ENCODE results near the gene EXOC3.
A peak's percentile ranks its signal among the peaks of the same experiment; 100 is the strongest.
"Not testable (repeated sequence)": the region's sequence is repeated elsewhere in the genome, so short reads cannot be mapped to it uniquely, and the experiment has no call there.

The EXOC3 gene

GRCh38 chr5:472656-473550 lies 29.9 kb downstream of the EXOC3 start:
- peak overlapping the region; percentile 60 to 83 for H3K9ac ChIP-seq (ENCODE audit: low read depth in 1 of 2, low read length in 2 of 2)
- H3K9me3 ChIP-seq (ENCODE audit: control insufficient read depth in 2 of 2, low read length in 2 of 2), result no peaks in the 10 kb centered on the region
- H3K4me3 ChIP-seq (ENCODE audit: low read length in 2 of 2), result peak overlapping the region; percentile 73 to 79
- H3K27me3 ChIP-seq (ENCODE audit: control insufficient read depth in 2 of 2, insufficient read depth in 2 of 2, low read length in 2 of 2), result peaks cover 20 to 23% of the 10 kb centered on the region in 2 donors
- peaks cover 0 to 14% of the 10 kb centered on the region in 2 donors for H3K36me3 ChIP-seq (ENCODE audit: control insufficient read depth in 2 of 2, insufficient read depth in 2 of 2, low read length in 2 of 2)
- peak overlapping the region in 1 of 2 donors; percentile 58 for H3K27ac ChIP-seq (ENCODE audit: low read depth in 2 of 2, low read length in 2 of 2)
- H3K4me1 ChIP-seq (ENCODE audit: control insufficient read depth in 2 of 2, insufficient read depth in 2 of 2, low read length in 2 of 2), result peaks cover 16 to 24% of the 10 kb centered on the region in 2 donors

- no peaks in the 10 kb centered on the region for H3K9me3 ChIP-seq (ENCODE audit: control insufficient read depth in 2 of 2, low read length in 2 of 2)
- peak overlapping the region in 1 of 2 donors; percentile 58 for H3K27ac ChIP-seq (ENCODE audit: low read depth in 2 of 2, low read length in 2 of 2)
- peak overlapping the region; percentile 69 to 76 for H3K4me3 ChIP-seq (ENCODE audit: low read length in 2 of 2)
- H3K27me3 ChIP-seq (ENCODE audit: control insufficient read depth in 2 of 2, insufficient read depth in 2 of 2, low read length in 2 of 2), result peaks cover 24 to 27% of the 10 kb centered on the region in 2 donors
- peak overlapping the region; percentile 52 to 76 for H3K9ac ChIP-seq (ENCODE audit: low read depth in 1 of 2, low read length in 2 of 2)
- peaks cover 0 to 14% of the 10 kb centered on the region in 2 donors for H3K36me3 ChIP-seq (ENCODE audit: control insufficient read depth in 2 of 2, insufficient read depth in 2 of 2, low read length in 2 of 2)
- peaks cover 16 to 24% of the 10 kb centered on the region in 2 donors for H3K4me1 ChIP-seq (ENCODE audit: control insufficient read depth in 2 of 2, insufficient read depth in 2 of 2, low read length in 2 of 2)
These were observed 30.7 kb downstream of the EXOC3 start for GRCh38 chr5:473551-474192.

- Histone ChIP-seq H3K27me3 (ENCODE audit: control insufficient read depth in 2 of 2, insufficient read depth in 2 of 2, low read length in 2 of 2) (peaks cover 24 to 27% of the 10 kb centered on the region in 2 donors), H3K4me1 (ENCODE audit: control insufficient read depth in 2 of 2, insufficient read depth in 2 of 2, low read length in 2 of 2) (peaks cover 16 to 24% of the 10 kb centered on the region in 2 donors), H3K36me3 (ENCODE audit: control insufficient read depth in 2 of 2, insufficient read depth in 2 of 2, low read length in 2 of 2) (peaks cover 0 to 14% of the 10 kb centered on the region in 2 donors), H3K4me3 (ENCODE audit: low read length in 2 of 2) (peak overlapping the region; percentile 69 to 76)
- not testable (repeated sequence) for H3K9ac ChIP-seq (ENCODE audit: low read depth in 1 of 2, low read length in 2 of 2); H3K27ac ChIP-seq (ENCODE audit: low read depth in 2 of 2, low read length in 2 of 2); H3K9me3 ChIP-seq (ENCODE audit: control insufficient read depth in 2 of 2, low read length in 2 of 2)
These were observed 31.4 kb downstream of the EXOC3 start for GRCh38 chr5:474232-474839.

- H3K4me3 ChIP-seq (ENCODE audit: low read length in 2 of 2), result peak overlapping the region; percentile 7 to 40
- H3K27me3 ChIP-seq (ENCODE audit: control insufficient read depth in 2 of 2, insufficient read depth in 2 of 2, low read length in 2 of 2), result peaks cover 24 to 31% of the 10 kb centered on the region in 2 donors
- no peak overlapping the region for H3K27ac ChIP-seq (ENCODE audit: low read depth in 2 of 2, low read length in 2 of 2)
- H3K9me3 ChIP-seq (ENCODE audit: control insufficient read depth in 2 of 2, low read length in 2 of 2), result no peaks in the 10 kb centered on the region
- H3K4me1 ChIP-seq (ENCODE audit: control insufficient read depth in 2 of 2, insufficient read depth in 2 of 2, low read length in 2 of 2), result peaks cover 16 to 24% of the 10 kb centered on the region in 2 donors
- H3K36me3 ChIP-seq (ENCODE audit: control insufficient read depth in 2 of 2, insufficient read depth in 2 of 2, low read length in 2 of 2), result peaks cover 0 to 11% of the 10 kb centered on the region in 2 donors
- H3K9ac ChIP-seq (ENCODE audit: low read depth in 1 of 2, low read length in 2 of 2), result no peak overlapping the region
These were observed 32.1 kb downstream of the EXOC3 start for GRCh38 chr5:474840-475661.

GRCh38 chr5:475704-476101 lies 32.7 kb downstream of the EXOC3 start:
- Histone ChIP-seq H3K4me3 (ENCODE audit: low read length in 2 of 2) (no peak overlapping the region), H3K9ac (ENCODE audit: low read depth in 1 of 2, low read length in 2 of 2) (no peak overlapping the region), H3K9me3 (ENCODE audit: control insufficient read depth in 2 of 2, low read length in 2 of 2) (no peaks in the 10 kb centered on the region), H3K27me3 (ENCODE audit: control insufficient read depth in 2 of 2, insufficient read depth in 2 of 2, low read length in 2 of 2) (peaks cover 29 to 31% of the 10 kb centered on the region in 2 donors), H3K36me3 (ENCODE audit: control insufficient read depth in 2 of 2, insufficient read depth in 2 of 2, low read length in 2 of 2) (peaks cover 0 to 7% of the 10 kb centered on the region in 2 donors), H3K4me1 (ENCODE audit: control insufficient read depth in 2 of 2, insufficient read depth in 2 of 2, low read length in 2 of 2) (peaks cover 16 to 24% of the 10 kb centered on the region in 2 donors), H3K27ac (ENCODE audit: low read depth in 2 of 2, low read length in 2 of 2) (no peak overlapping the region)

GRCh38 chr5:476102-476813 lies 33.3 kb downstream of the EXOC3 start:
- Histone ChIP-seq H3K27me3 (ENCODE audit: control insufficient read depth in 2 of 2, insufficient read depth in 2 of 2, low read length in 2 of 2) (peaks cover 29 to 31% of the 10 kb centered on the region in 2 donors), H3K4me1 (ENCODE audit: control insufficient read depth in 2 of 2, insufficient read depth in 2 of 2, low read length in 2 of 2) (peaks cover 11 to 22% of the 10 kb centered on the region in 2 donors), H3K9me3 (ENCODE audit: control insufficient read depth in 2 of 2, low read length in 2 of 2) (no peaks in the 10 kb centered on the region), H3K4me3 (ENCODE audit: low read length in 2 of 2) (no peak overlapping the region), H3K9ac (ENCODE audit: low read depth in 1 of 2, low read length in 2 of 2) (no peak overlapping the region), H3K36me3 (ENCODE audit: control insufficient read depth in 2 of 2, insufficient read depth in 2 of 2, low read length in 2 of 2) (peaks cover 0 to 4% of the 10 kb centered on the region in 2 donors), H3K27ac (ENCODE audit: low read depth in 2 of 2, low read length in 2 of 2) (no peak overlapping the region)

- Histone ChIP-seq H3K27ac (ENCODE audit: low read depth in 2 of 2, low read length in 2 of 2) (no peak overlapping the region), H3K27me3 (ENCODE audit: control insufficient read depth in 2 of 2, insufficient read depth in 2 of 2, low read length in 2 of 2) (peaks cover 29 to 31% of the 10 kb centered on the region in 2 donors), H3K4me1 (ENCODE audit: control insufficient read depth in 2 of 2, insufficient read depth in 2 of 2, low read length in 2 of 2) (peaks cover 11 to 17% of the 10 kb centered on the region in 2 donors), H3K36me3 (ENCODE audit: control insufficient read depth in 2 of 2, insufficient read depth in 2 of 2, low read length in 2 of 2) (no peaks in the 10 kb centered on the region), H3K4me3 (ENCODE audit: low read length in 2 of 2) (no peak overlapping the region), H3K9ac (ENCODE audit: low read depth in 1 of 2, low read length in 2 of 2) (no peak overlapping the region), H3K9me3 (ENCODE audit: control insufficient read depth in 2 of 2, low read length in 2 of 2) (no peaks in the 10 kb centered on the region)
These were observed 33.8 kb downstream of the EXOC3 start for GRCh38 chr5:476814-477175.

GRCh38 chr5:477247-477646 lies 34.3 kb downstream of the EXOC3 start:
- no peaks in the 10 kb centered on the region for H3K36me3 ChIP-seq (ENCODE audit: control insufficient read depth in 2 of 2, insufficient read depth in 2 of 2, low read length in 2 of 2)
- no peaks in the 10 kb centered on the region for H3K9me3 ChIP-seq (ENCODE audit: control insufficient read depth in 2 of 2, low read length in 2 of 2)
- no peak overlapping the region for H3K27ac ChIP-seq (ENCODE audit: low read depth in 2 of 2, low read length in 2 of 2)
- H3K9ac ChIP-seq (ENCODE audit: low read depth in 1 of 2, low read length in 2 of 2), result no peak overlapping the region
- H3K4me3 ChIP-seq (ENCODE audit: low read length in 2 of 2), result no peak overlapping the region
- H3K4me1 ChIP-seq (ENCODE audit: control insufficient read depth in 2 of 2, insufficient read depth in 2 of 2, low read length in 2 of 2), result peaks cover 7 to 12% of the 10 kb centered on the region in 2 donors
- peaks cover 29 to 31% of the 10 kb centered on the region in 2 donors for H3K27me3 ChIP-seq (ENCODE audit: control insufficient read depth in 2 of 2, insufficient read depth in 2 of 2, low read length in 2 of 2)

- Histone ChIP-seq H3K4me3 (ENCODE audit: low read length in 2 of 2) (no peak overlapping the region), H3K36me3 (ENCODE audit: control insufficient read depth in 2 of 2, insufficient read depth in 2 of 2, low read length in 2 of 2) (no peaks in the 10 kb centered on the region), H3K27me3 (ENCODE audit: control insufficient read depth in 2 of 2, insufficient read depth in 2 of 2, low read length in 2 of 2) (peaks cover 29 to 31% of the 10 kb centered on the region in 2 donors), H3K9ac (ENCODE audit: low read depth in 1 of 2, low read length in 2 of 2) (no peak overlapping the region), H3K27ac (ENCODE audit: low read depth in 2 of 2, low read length in 2 of 2) (no peak overlapping the region), H3K4me1 (ENCODE audit: control insufficient read depth in 2 of 2, insufficient read depth in 2 of 2, low read length in 2 of 2) (peaks cover 6 to 11% of the 10 kb centered on the region in 2 donors), H3K9me3 (ENCODE audit: control insufficient read depth in 2 of 2, low read length in 2 of 2) (no peaks in the 10 kb centered on the region)
These were observed 34.9 kb downstream of the EXOC3 start for GRCh38 chr5:477871-478270.
